Testis (tissue), 2 donors: ENCODE data around the gene FCN3.

Source experiments
- POLR2A ChIP-seq: fragments of 450-650 bp; IDR thresholded peaks from one replicate; pipeline ENCODE4 v1.6.1; 2017; ENCODE audit warnings: antibody characterized with exemption, mild to moderate bottlenecking, moderate library complexity
- TF ChIP-seq, protein P1 (sequence below), 3 experiments: fragments of 450-650 bp in 2 of 3; fragments of 200-600 bp in 1 of 3; sonication (generic) in 1 of 3; IDR thresholded peaks; one replicate each; pipeline ENCODE4 v1.5.1; 2016 to 2019; ENCODE audit warnings: antibody characterized with exemption in 3 of 3, mild to moderate bottlenecking in 2 of 3, moderate library complexity in 1 of 3

DNA sequence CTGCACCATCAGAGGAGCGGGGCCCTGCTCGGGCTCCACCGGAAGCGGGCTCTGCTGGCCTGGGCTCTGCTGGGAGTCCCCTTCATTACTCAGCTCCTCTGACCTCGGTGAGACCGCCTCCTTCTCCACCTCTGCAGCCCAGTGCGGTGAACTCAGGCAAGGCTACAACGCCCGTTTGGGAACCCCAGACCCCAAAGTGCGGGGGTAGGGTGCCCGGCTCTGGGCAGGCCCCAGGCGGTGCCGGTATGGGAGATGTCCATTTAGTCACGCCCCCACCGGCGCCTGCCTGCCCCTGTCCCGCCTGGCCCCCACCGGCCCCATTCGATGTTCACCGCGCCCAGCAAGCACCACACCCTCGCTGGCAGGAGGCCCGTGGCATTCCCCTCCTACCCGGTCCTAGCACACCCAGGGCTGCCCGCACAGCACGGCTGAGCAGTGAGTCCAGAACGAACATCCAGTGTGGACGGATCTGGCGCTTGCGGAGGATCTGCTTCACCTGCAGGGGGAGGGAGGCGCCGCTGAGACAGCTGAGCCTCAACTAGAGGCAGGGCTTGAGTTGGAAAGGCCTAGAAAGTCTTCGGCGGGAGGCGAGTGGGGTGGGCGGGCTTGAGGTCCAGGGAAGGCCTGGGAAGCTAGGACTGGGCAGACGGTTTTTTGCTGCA lies 17.9 kb downstream of the FCN3 start:
- TF ChIP-seq, protein P1, sequence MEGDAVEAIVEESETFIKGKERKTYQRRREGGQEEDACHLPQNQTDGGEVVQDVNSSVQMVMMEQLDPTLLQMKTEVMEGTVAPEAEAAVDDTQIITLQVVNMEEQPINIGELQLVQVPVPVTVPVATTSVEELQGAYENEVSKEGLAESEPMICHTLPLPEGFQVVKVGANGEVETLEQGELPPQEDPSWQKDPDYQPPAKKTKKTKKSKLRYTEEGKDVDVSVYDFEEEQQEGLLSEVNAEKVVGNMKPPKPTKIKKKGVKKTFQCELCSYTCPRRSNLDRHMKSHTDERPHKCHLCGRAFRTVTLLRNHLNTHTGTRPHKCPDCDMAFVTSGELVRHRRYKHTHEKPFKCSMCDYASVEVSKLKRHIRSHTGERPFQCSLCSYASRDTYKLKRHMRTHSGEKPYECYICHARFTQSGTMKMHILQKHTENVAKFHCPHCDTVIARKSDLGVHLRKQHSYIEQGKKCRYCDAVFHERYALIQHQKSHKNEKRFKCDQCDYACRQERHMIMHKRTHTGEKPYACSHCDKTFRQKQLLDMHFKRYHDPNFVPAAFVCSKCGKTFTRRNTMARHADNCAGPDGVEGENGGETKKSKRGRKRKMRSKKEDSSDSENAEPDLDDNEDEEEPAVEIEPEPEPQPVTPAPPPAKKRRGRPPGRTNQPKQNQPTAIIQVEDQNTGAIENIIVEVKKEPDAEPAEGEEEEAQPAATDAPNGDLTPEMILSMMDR (IDR thresholded peaks at IDR 0.05), result no peak
- no peak for TF ChIP-seq POLR2A
